Spleen (tissue), 7 donors: ENCODE results near the gene TMEFF1.

Experiments used
- CTCF ChIP-seq, 11 experiments: fragments of 200-600 bp in 7 of 11; fragments of 450-650 bp in 4 of 11; sonication (generic) in 4 of 11; IDR thresholded peaks in 8 of 11; conservative IDR thresholded peaks in 3 of 11; 1 replicate in 7 of 11; 2 replicates in 4 of 11; pipeline versions ENCODE4 v1.4.0 to v1.8.0; 2016 to 2021; ENCODE audit warnings: antibody characterized with exemption in 11 of 11, inconsistent platforms in 4 of 11, mild to moderate bottlenecking in 1 of 11
- POLR2A ChIP-seq, 3 donors: fragments of 450-650 bp; IDR thresholded peaks; one replicate each; pipeline ENCODE4 v1.5.1; 2017; ENCODE audit warnings: antibody characterized with exemption in 3 of 3, mild to moderate bottlenecking in 1 of 3
- POLR2AphosphoS5 ChIP-seq, 3 donors: sonication (generic); formaldehyde crosslinking; IDR thresholded peaks; one replicate each; pipeline ENCODE4 v1.5.1; 2017; ENCODE audit warnings: antibody characterized with exemption in 3 of 3
- donor health status: DM: no; HTN: no; CAD: no; lungs with moderate emphysema.
- donor health status: DM: no; HTN: no; CAD: no.
- donor health status: DM: no; HTN: no; CAD: no.

DNA sequence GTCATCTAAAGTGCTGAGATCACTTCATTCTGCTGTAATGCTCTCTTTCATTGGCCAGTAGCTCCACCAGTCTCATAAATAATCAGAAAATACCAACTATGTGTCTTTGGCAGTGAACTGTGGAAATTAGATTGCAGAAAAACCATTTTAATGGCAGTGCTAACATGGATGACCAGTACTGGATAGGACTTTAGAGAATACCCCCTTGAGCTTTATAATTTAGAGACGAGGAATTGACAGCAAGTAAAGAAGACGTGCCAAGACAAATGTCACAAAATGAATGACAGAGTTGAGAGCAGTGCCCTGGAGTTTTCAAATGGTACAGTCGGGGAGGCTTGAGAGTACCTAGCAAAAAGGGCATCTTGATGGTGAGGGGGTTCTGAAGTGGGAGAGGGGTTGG, 40.2 kb upstream of the TMEFF1 start:
- TF ChIP-seq CTCF (IDR thresholded peaks at IDR 0.05 in 8 of 11, conservative IDR thresholded peaks at IDR 0.05 in 3 of 11) (no peak), POLR2A (IDR thresholded peaks at IDR 0.05) (no peak), POLR2AphosphoS5 (IDR thresholded peaks at IDR 0.05) (no peak)
